ES-I3 (cell line): ENCODE results near the gene ATP8B4.

Experiments
- H3K36me3 ChIP-seq: 2 replicates; pipeline ENCODE4 v1.6.1; 2013; ENCODE audit warnings: mild to moderate bottlenecking, low read length, control low read depth, moderate library complexity; ENCODE audit not compliant: insufficient read depth
- H3K4me1 ChIP-seq: 2 replicates; pipeline ENCODE4 v1.6.1; 2013; ENCODE audit warnings: mild to moderate bottlenecking, control low read depth, low read length; ENCODE audit not compliant: insufficient read depth
- H3K9ac ChIP-seq: 2 replicates; pipeline ENCODE4 v1.6.1; 2013; ENCODE audit warnings: low read depth, mild to moderate bottlenecking, low read length, moderate library complexity
- H3K9me3 ChIP-seq: 2 replicates; pipeline ENCODE4 v1.6.1; 2013; ENCODE audit warnings: mild to moderate bottlenecking, low read length, moderate library complexity; ENCODE audit not compliant: control insufficient read depth, insufficient read depth

Gene ATP8B4

GRCh38 chr15:49876401-49877038 is 242.5 kb downstream of the ATP8B4 start:
- Histone ChIP-seq H3K9ac (no peak overlapping the region), H3K9me3 (no peaks in the 10 kb centered on the region), H3K4me1 (no peaks in the 10 kb centered on the region), H3K36me3 (no peaks in the 10 kb centered on the region)

DNA sequence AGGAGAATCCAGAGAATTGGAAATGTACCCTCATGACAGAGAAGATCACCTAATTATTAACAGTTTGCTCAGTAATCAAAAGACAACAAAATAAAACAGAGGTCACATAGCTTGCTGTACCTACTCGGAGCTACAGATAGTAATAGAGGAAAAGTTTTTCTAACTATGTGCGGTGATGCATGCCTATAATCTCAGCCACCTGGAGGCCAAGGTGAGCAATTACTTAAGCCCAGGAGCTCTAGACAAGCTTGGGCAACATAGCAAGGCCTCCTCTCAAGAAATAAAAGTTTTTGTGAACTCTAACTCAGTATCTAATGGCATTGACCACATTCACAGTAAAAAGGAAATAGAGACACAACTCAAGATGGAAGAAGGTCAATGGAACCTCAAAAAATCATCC is 243.6 kb downstream of the ATP8B4 start:
- Histone ChIP-seq H3K4me1 (no peaks in the 10 kb centered on the region), H3K9ac (no peak overlapping the region), H3K36me3 (no peaks in the 10 kb centered on the region), H3K9me3 (no peaks in the 10 kb centered on the region)

DNA sequence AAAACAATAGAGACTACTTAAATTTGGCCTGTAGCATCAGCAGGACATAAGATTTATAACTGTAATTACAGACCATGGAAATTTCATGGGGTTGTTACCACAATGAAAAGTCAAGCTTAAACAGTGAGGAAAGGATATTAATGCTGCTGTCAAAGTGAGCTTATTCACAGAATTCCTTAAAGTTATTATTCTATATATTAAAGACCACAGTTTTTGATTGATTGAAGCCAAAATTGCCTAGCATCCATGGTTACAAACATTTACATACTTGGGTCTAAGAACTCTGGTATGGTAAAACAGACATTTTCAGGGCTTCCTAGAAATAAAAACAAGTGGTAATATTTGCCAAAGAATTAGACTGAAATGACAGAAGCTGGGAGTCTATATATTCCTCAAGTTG is 248.6 kb downstream of the ATP8B4 start:
- H3K9ac ChIP-seq, result no peak overlapping the region
- no peaks in the 10 kb centered on the region for H3K36me3 ChIP-seq
- H3K4me1 ChIP-seq, result no peaks in the 10 kb centered on the region
- no peaks in the 10 kb centered on the region for H3K9me3 ChIP-seq

GRCh38 chr15:49868348-49868747 is 250.7 kb downstream of the ATP8B4 start:
- no peaks in the 10 kb centered on the region for H3K4me1 ChIP-seq
- H3K36me3 ChIP-seq, result no peaks in the 10 kb centered on the region
- no peaks in the 10 kb centered on the region for H3K9me3 ChIP-seq
- H3K9ac ChIP-seq, result no peak overlapping the region

DNA sequence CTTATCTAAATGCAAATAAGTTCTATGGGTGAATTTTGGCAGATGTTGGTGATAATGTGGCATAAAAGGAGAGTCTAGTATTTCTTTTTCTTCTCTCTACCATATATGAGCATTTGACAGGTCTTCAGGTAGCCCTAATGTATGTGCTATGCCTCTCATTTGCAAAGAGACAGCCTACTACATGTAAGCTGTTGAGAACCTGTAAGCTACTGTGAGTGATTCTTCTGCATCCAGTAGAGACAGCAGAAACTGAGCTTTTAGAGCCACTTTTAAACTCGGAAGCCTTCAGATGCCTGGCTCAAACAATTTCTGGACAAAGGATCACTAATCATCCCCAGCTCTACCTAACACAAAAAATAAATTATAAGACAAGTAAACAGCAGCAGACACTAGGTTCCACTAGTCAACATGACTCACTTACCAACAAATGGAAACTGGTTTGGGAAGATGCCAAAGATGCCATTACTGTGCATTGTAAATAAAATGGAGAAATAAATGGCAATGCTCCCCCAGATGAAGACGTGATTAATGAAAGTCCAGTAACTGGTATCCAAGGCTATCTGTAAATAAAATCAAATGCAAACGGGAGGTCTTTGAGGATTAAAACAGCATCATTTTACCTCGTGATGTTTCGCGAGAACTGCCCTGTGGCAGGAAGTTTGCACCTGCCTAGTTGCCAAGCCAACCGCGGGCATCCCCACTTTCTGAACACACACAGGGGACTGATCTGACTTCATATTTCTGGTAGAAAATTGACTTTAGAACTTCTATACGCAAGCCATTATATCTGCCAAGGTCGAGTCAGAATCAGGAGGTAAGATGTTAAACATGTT is 252.9 kb downstream of the ATP8B4 start:
- Histone ChIP-seq H3K4me1 (no peaks in the 10 kb centered on the region), H3K36me3 (no peaks in the 10 kb centered on the region)

GRCh38 chr15:49864251-49864650 is 254.8 kb downstream of the ATP8B4 start:
- Histone ChIP-seq H3K4me1 (no peaks in the 10 kb centered on the region), H3K9me3 (no peaks in the 10 kb centered on the region), H3K36me3 (no peaks in the 10 kb centered on the region), H3K9ac (no peak overlapping the region)

More for the DNA sequence above, 252.9 kb downstream of the ATP8B4 start:
- Histone ChIP-seq H3K9me3 (no peaks in the 10 kb centered on the region), H3K9ac (no peak overlapping the region)

DNA sequence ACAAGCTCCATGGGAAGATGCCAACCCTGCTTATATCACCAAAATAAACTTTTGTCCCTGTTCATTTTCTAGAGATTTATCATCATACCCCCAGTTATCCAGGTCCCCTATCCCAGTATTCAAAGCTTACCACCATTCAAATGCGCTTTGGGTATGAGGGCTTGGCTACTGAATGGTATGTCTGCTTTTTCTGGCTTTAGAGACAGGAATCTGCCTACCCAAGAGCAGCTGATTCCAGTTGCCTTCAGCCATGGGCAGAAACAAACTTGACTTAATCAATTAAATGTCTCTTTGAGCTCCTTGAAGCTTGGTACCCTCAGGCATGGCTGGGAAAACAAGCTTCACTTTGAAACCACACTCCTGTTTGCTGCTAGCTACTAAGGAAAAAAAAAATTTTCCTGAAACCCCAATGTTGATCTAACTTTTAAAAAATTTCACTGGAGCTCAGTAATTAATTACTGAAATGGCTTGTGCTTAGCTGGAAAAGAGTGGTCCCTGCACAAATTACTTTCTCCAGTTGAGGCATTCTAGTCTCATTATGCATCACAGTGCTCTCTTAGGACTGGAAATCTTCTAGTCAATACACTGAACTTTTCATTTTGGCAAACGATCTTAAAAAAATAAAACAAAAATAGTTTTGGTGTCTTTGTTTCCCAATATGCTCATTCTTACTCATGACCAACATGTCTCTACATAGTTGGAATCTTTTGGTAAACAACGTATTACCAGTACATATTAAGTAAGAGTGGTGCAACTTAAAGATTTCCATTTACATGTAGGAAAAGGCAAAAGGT is 255.4 kb downstream of the ATP8B4 start:
- Histone ChIP-seq H3K36me3 (no peaks in the 10 kb centered on the region), H3K4me1 (no peaks in the 10 kb centered on the region), H3K9me3 (no peaks in the 10 kb centered on the region), H3K9ac (no peak overlapping the region)

DNA sequence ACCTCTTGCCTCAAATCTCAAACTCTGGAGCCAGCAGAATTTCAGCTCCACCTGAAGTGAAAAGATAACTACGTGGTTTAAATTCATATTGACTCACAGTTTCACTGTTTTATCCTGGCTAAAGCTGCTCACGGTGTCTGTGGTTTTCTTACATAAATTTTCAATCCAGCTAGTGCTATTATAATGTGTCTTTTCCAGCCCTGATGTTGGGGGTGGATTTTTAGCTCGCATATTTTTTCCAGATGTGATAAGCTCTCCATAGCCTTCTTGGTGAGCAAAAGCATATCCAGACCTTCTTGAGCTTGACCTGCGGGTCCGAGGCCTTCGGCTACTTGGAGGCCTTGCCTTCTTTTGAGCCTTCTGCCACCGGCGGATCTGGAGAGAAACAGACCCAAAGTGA is 258.9 kb downstream of the ATP8B4 start:
- no peaks in the 10 kb centered on the region for H3K36me3 ChIP-seq
- H3K4me1 ChIP-seq, result no peaks in the 10 kb centered on the region
- no peak overlapping the region for H3K9ac ChIP-seq
- H3K9me3 ChIP-seq, result no peaks in the 10 kb centered on the region

- Histone ChIP-seq H3K36me3 (no peaks in the 10 kb centered on the region), H3K9ac (no peak overlapping the region), H3K4me1 (no peaks in the 10 kb centered on the region), H3K9me3 (no peaks in the 10 kb centered on the region)
These were observed 261.2 kb downstream of the ATP8B4 start for GRCh38 chr15:49857496-49858475.

DNA sequence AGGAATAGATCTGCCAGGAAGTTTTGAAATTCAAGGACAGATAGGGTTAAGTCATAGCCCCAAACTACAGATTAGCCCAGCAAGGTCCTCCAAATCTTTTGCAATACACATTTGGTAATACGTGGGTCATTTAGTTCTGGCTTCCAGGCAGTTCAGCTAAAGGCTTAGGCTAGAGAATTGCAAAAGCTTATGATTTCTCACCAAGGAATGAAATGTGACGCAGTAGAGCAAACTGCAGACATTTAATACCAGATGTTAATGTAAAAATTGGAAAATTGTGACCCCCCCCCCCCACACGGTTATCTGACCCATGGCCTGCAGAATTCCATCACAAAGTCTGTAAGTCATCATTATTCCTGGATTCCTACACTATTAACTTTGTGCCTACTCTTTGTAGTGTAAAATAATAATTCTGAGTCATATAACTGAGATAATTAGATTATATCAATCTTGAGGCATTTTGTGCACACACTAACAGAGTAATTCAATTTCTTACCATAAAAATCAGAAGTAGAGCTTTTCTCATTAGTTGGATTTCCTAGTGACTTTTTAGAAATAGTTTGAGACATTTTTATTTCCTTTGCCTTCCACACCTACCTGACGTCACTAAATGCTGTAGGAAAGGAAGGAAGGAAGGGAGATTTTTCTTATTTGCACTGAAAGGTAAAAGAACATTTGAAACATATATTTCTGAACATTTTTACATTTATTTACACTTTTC is 263.0 kb downstream of the ATP8B4 start:
- Histone ChIP-seq H3K9me3 (no peaks in the 10 kb centered on the region), H3K4me1 (no peaks in the 10 kb centered on the region), H3K36me3 (no peaks in the 10 kb centered on the region), H3K9ac (no peak overlapping the region)

DNA sequence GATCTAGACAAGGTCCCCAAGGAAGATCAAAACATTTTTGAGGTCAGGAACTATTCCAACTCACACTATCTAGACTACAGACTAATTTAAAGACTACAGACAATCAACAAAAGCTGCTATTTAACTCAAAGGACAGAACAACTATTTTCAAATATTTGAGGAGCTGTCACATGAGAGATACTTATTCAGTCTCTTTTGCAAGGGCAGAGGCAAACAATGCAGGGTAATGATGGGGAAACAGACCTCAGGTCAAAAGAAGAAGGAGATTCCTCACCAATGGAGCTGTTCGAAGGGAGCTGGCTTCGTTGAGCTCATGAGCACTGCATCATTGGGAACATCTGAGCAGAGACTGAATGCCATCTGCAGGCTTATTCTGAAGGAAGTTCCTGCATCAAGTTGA is 266.3 kb downstream of the ATP8B4 start:
- no peaks in the 10 kb centered on the region for H3K9me3 ChIP-seq
- H3K4me1 ChIP-seq, result no peaks in the 10 kb centered on the region
- H3K36me3 ChIP-seq, result no peaks in the 10 kb centered on the region
- no peak overlapping the region for H3K9ac ChIP-seq

DNA sequence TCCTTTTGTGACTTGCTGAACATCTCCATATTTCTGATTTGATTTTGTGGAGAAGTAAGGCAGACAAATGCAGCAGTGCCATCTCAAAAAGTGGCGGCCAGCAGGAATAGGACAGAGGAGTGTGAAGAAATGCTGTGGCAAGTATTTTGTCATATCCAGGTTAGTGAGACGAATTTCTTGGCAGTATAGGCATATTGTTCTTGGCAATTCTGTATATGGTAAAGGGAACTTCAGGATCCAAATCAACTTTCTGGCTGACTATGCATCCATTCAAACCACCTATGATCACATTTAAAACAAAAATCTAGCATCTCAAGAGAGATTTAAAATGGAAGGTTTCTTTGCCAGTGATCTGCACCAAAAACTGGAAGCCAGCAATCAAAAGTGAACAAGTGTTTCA is 270.2 kb downstream of the ATP8B4 start:
- H3K4me1 ChIP-seq, result no peaks in the 10 kb centered on the region
- no peak overlapping the region for H3K9ac ChIP-seq
- no peaks in the 10 kb centered on the region for H3K36me3 ChIP-seq
- H3K9me3 ChIP-seq, result no peaks in the 10 kb centered on the region

GRCh38 chr15:49848282-49848724 is 270.7 kb downstream of the ATP8B4 start:
- no peaks in the 10 kb centered on the region for H3K9me3 ChIP-seq
- no peak overlapping the region for H3K9ac ChIP-seq
- no peaks in the 10 kb centered on the region for H3K36me3 ChIP-seq
- no peaks in the 10 kb centered on the region for H3K4me1 ChIP-seq
